HepG2 (cell line): ENCODE measurements around the gene HLA-DMB. TPM values are rescaled to one million over a fixed set of nuclear protein-coding genes. Genes with fewer than 3 reads are reported as not detected.

Experiments
- ATAC-seq: fragments of 200-7000 bp; cut with Tn5 transposase; 3 replicates; pipeline ENCODE4 v1.9.1; 2020; ENCODE audit warnings: mild to moderate bottlenecking, moderate library complexity
- BruUV-seq: library from RNA; stranded (reverse); fragments of 400-500 nt; replicated peaks from 2 replicates; lab custom pipeline; 2021; lab: Mats Ljungman, UMichigan
- CTCF ChIA-PET: fragments of 300-600 bp; formaldehyde crosslinking; extraction: SDS; loops from one replicate; lab custom pipeline; 2021; ENCODE audit warnings: low total read pairs, inconsistent platforms, low intra/inter-chr PET ratio; lab: Yijun Ruan, JAX
- POLR2A ChIA-PET: fragments of 350-600 bp; sonication (Branson Sonifier 250); formaldehyde crosslinking; loops from one replicate; lab custom pipeline; 2020; ENCODE audit warnings: antibody characterized with exemption, inconsistent platforms; lab: Yijun Ruan, JAX
- DNase-seq: peaks from one replicate; pipeline ENCODE4 v3.0.0-alpha.2; 2015; ENCODE audit warnings: low spot score
- FAIRE-seq: peaks from 3 replicates; lab custom pipeline; 2011; peaks lifted over from hg19 to GRCh38; lab: Jason Lieb, UNC
- H2AFZ ChIP-seq: one replicate; pipeline ENCODE4 v1.6.1; 2011; ENCODE audit warnings: low read length, inconsistent platforms
- H3K27ac ChIP-seq: fragments of 300-600 bp; 3 replicates; pipeline ENCODE4 v1.8.0; 2011; ENCODE audit warnings: mixed run types, mild to moderate bottlenecking, mixed read lengths, low read length, inconsistent platforms; ENCODE audit not compliant: insufficient read depth; ENCODE audit errors: extremely low read length
- H3K27me3 ChIP-seq, 2 experiments: fragments of 200-600 bp in 1 of 2; 2 replicates in 1 of 2; 3 replicates in 1 of 2; pipeline versions ENCODE4 v1.6.0 to v1.8.0; 2011; ENCODE audit warnings: low read length in 2 of 2, mild to moderate bottlenecking in 2 of 2, moderate library complexity in 2 of 2, inconsistent platforms in 1 of 2; ENCODE audit not compliant: insufficient read depth in 2 of 2, control insufficient read depth in 1 of 2
- H3K36me3 ChIP-seq, 2 experiments: fragments of 200-600 bp in 1 of 2; replicated peaks in 1 of 2; 2 replicates in 1 of 2; 3 replicates in 1 of 2; pipeline versions ENCODE4 v1.5.1 to v1.8.0; 2011; ENCODE audit warnings: low read length in 2 of 2, inconsistent platforms in 1 of 2; ENCODE audit not compliant: insufficient read depth in 2 of 2, control insufficient read depth in 1 of 2
- H3K4me1 ChIP-seq: 2 replicates; pipeline ENCODE4 v1.5.1; 2012; ENCODE audit warnings: low read length, inconsistent platforms; ENCODE audit not compliant: insufficient read depth
- H3K4me2 ChIP-seq: 2 replicates; pipeline ENCODE4 v1.6.0; 2011; ENCODE audit warnings: low read depth, low read length, inconsistent platforms
- H3K4me3 ChIP-seq, 3 experiments: fragments of 200-600 bp in 1 of 3; sonication (generic), shearing (Covaris generic) in 1 of 3; replicated peaks in 1 of 3; 2 replicates each; pipeline ENCODE4 v1.5.1; 2011 to 2016; ENCODE audit warnings: low read length in 3 of 3, inconsistent platforms in 2 of 3, low read depth in 2 of 3, mild to moderate bottlenecking in 2 of 3, control low read depth in 1 of 3, mixed read lengths in 1 of 3; ENCODE audit not compliant: insufficient read depth in 1 of 3
- H3K79me2 ChIP-seq: one replicate; pipeline ENCODE4 v1.6.1; 2011; ENCODE audit warnings: low read length, inconsistent platforms; ENCODE audit not compliant: insufficient read depth
- H3K9ac ChIP-seq: 2 replicates; pipeline ENCODE4 v1.6.0; 2011; ENCODE audit warnings: mild to moderate bottlenecking, low read depth, low read length, inconsistent platforms; ENCODE audit not compliant: insufficient read depth
- H3K9me3 ChIP-seq: 2 replicates; pipeline ENCODE4 v1.5.1; 2012; ENCODE audit warnings: mild to moderate bottlenecking, low read length
- H4K20me1 ChIP-seq: 2 replicates; pipeline ENCODE4 v1.6.0; 2011; ENCODE audit warnings: inconsistent platforms, mild to moderate bottlenecking, low read length, moderate library complexity; ENCODE audit not compliant: insufficient read depth
- ARNT ChIP-seq: fragments of 450-650 bp; IDR thresholded peaks from 2 replicates; pipeline ENCODE4 v1.6.1; 2017
- MAFF ChIP-seq: IDR thresholded peaks from 2 replicates; pipeline ENCODE4 v1.6.1; 2011; ENCODE audit warnings: low read depth, low read length, improper control_type of control experiment
- MAFK ChIP-seq, 2 experiments: IDR thresholded peaks in 1 of 2; conservative IDR thresholded peaks in 1 of 2; 2 replicates each; pipeline ENCODE4 v1.6.1; 2011; ENCODE audit warnings: improper control_type of control experiment in 2 of 2, low read length in 2 of 2
- SMC3 ChIP-seq: IDR thresholded peaks from 2 replicates; pipeline ENCODE4 v1.6.1; 2011; ENCODE audit warnings: low read length, improper control_type of control experiment
- SNRNP70 ChIP-seq: fragments of 200-400 bp; formaldehyde crosslinking; IDR thresholded peaks from 2 replicates; pipeline ENCODE4 v1.6.1; 2017; ENCODE audit warnings: mild to moderate bottlenecking, low read depth, low read length, moderate library complexity
- YY1 ChIP-seq: IDR thresholded peaks from 2 replicates; pipeline ENCODE4 v1.6.1; 2011; ENCODE audit warnings: low read length, low read depth, moderate library complexity, mild to moderate bottlenecking; ENCODE audit not compliant: insufficient read depth, insufficient replicate concordance
- ZBTB21 ChIP-seq: sonication (generic); formaldehyde crosslinking; IDR thresholded peaks from 2 replicates; pipeline ENCODE4 v1.4.0; 2020; ENCODE audit warnings: missing genetic modification reagents
- ZNF354B ChIP-seq: sonication (generic); formaldehyde crosslinking; IDR thresholded peaks from 2 replicates; pipeline ENCODE4 v1.8.0; 2022; ENCODE audit warnings: mild to moderate bottlenecking, missing genetic modification reagents
- ZNF510 ChIP-seq: sonication (generic); formaldehyde crosslinking; IDR thresholded peaks from 2 replicates; pipeline ENCODE4 v1.4.0; 2020; ENCODE audit warnings: low read depth, mild to moderate bottlenecking, missing genetic modification reagents
- WGBS: methylation state at CpG from one replicate; pipeline ENCODE4 v1.1.6; 2017; ENCODE audit warnings: low lambda C conversion rate; 5-methylcytosine and 5-hydroxymethylcytosine counted together
- in situ Hi-C: cut with HindIII; loops from 2 replicates; pipeline ENCODE4 v1.10.0; 2017; ENCODE audit warnings: low pct_unique_long_range_greater_than_20kb; ENCODE audit not compliant: extremely low pct_ligation_motif_present
- intact Hi-C: fragments of 100-400 bp; cut with micrococcal nuclease; formaldehyde crosslinking; loops from one replicate; pipeline ENCODE4 v1.10.0; 2022; ENCODE audit not compliant: unreplicated experiment
- polyA plus RNA-seq, 8 experiments: library from polyadenylated mRNA; depleted of rRNA in 3 of 8; stranded (reverse) in 7 of 8; unstranded in 1 of 8; fragments of >200 nt; fragmentation: Illumina TruSeq in 4 of 8; extraction: Trizol in 4 of 8; gene quantifications; 2 replicates each; pipeline versions ENCODE4 v1.2.1 to v1.2.3, GENCODE V29; 2011 to 2016; ENCODE audit warnings: low read depth in 4 of 8, missing spikeins in 1 of 8, mixed read lengths in 1 of 8; ENCODE audit not compliant: insufficient read depth in 1 of 8
- total RNA-seq, 5 experiments: library from RNA; depleted of rRNA; stranded (reverse); fragments of >200 nt; fragmentation: Illumina TruSeq; extraction: Trizol; gene quantifications; 2 replicates each; pipeline ENCODE4 v1.2.3, GENCODE V29; 2016; ENCODE audit warnings: low read depth in 1 of 5
- TF ChIP-seq, protein P1 (sequence below): sonication (generic); formaldehyde crosslinking; IDR thresholded peaks from 2 replicates; pipeline ENCODE4 v1.5.0; 2020; ENCODE audit warnings: mild to moderate bottlenecking, missing genetic modification reagents, moderate library complexity
- TF ChIP-seq, protein P2 (sequence below), 2 experiments: sonication (generic) in 1 of 2; formaldehyde crosslinking in 1 of 2; IDR thresholded peaks; 2 replicates each; pipeline versions ENCODE4 v1.4.0 to v1.6.1; 2018 to 2020; ENCODE audit warnings: missing genetic modification reagents in 2 of 2, borderline replicate concordance in 1 of 2, low read depth in 1 of 2, mild to moderate bottlenecking in 1 of 2, missing biosample characterization in 1 of 2

Gene HLA-DMB
- total and polyA plus RNA-seq, 2 of the 13 experiments (the other 11 are each of a cell fraction or from before 2014, with no cell fraction given): not detected

DNA sequence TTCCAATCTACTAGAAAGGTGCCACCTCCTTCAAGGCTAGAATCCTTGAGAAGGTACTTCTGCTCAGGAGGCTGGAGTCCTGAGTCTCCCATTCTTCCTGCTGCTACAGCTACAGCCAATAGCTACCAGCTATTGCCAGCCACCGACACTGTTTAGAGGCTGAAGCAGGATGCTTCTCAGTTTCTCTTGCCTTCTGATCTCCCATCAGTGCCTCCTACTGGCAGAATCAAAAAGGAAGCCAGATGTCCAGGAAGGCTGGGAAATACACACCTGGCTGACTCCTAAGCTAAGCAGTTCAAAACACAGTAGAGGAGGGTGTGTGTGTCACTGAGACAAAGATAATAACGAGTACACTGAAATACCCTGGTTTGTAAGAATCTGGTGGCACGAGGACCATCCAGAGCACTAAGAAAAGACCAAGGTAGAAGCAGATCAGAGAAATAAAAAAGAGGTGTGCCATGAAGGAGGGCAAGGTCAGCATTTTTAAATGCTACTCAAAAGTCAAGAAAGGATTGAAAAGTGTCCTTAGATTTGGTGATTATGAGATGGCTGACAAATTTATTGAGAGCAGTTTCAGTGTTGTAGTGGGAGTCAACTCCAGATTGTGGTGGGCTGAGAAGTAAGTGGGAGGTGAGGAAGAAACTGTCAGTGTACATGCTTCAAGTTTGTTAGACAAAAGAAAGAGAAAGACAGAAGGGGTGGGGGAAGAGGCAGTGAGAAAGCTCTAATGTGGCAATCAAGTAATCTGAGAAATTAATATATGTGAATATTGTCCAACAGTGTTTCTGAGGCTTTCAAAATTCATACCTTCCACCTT is 14.4 kb upstream of the HLA-DMB start:
- BruUV-seq: no TSS peak
- DNase-seq (peak; percentile 39), FAIRE-seq (no peak), ATAC-seq (peak; percentile 40)
- intact Hi-C loops (no loop called here), in situ Hi-C loops (loop anchor here (25.0 kb wide), 1 partner anchor 1043 kb away; the partner anchor contains the start of gene ZBTB12)
- ChIA-PET POLR2A (interaction anchor here (3.2 to 8.9 kb wide), 2 partner anchors 17 to 61 kb away, joined by 14 to 202 read pairs; partner anchors contain the start of gene BRD2), CTCF (no interaction called here)
- Histone ChIP-seq H4K20me1 (no peaks in the 10 kb centered on the region), H3K79me2 (no peaks in the 10 kb centered on the region), H3K27ac (no peak overlapping the region), H3K4me3 (no peak overlapping the region), H3K9ac (no peak overlapping the region), H2AFZ (no peak overlapping the region), H3K9me3 (no peaks in the 10 kb centered on the region), H3K4me2 (no peak overlapping the region), H3K27me3 (peaks cover under 1 to 1% of the 10 kb centered on the region in 2 experiments; a peak in 2 of 5 replicates), H3K36me3 (no peaks in the 10 kb centered on the region), H3K4me1 (peaks cover 12% of the 10 kb centered on the region)
- WGBS: 2% methylated on average over 3 of the region's 3 CpGs
- TF ChIP-seq ZNF354B (CRISPR knock-in tag) (no peak), SNRNP70 (no peak), YY1 (no peak), MAFF (peak; percentile 82), ARNT (no peak), MAFK (conservative IDR thresholded peaks at IDR 0.05 in 1 of 2, IDR thresholded peaks at IDR 0.05 in 1 of 2; ENCODE audit: low read length in 2 of 2) (peak; percentile 79 to 85), SMC3 (peak; percentile 31; the same call in 1 of the 2 replicates), ZNF510 (CRISPR knock-in tag) (0 out of 2 replicates have a peak, but pooled peaks have one; percentile 33), ZBTB21 (no peak)
- TF ChIP-seq, protein P1, sequence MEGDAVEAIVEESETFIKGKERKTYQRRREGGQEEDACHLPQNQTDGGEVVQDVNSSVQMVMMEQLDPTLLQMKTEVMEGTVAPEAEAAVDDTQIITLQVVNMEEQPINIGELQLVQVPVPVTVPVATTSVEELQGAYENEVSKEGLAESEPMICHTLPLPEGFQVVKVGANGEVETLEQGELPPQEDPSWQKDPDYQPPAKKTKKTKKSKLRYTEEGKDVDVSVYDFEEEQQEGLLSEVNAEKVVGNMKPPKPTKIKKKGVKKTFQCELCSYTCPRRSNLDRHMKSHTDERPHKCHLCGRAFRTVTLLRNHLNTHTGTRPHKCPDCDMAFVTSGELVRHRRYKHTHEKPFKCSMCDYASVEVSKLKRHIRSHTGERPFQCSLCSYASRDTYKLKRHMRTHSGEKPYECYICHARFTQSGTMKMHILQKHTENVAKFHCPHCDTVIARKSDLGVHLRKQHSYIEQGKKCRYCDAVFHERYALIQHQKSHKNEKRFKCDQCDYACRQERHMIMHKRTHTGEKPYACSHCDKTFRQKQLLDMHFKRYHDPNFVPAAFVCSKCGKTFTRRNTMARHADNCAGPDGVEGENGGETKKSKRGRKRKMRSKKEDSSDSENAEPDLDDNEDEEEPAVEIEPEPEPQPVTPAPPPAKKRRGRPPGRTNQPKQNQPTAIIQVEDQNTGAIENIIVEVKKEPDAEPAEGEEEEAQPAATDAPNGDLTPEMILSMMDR (CRISPR knock-in tag): peak; percentile 44
- TF ChIP-seq, protein P2, sequence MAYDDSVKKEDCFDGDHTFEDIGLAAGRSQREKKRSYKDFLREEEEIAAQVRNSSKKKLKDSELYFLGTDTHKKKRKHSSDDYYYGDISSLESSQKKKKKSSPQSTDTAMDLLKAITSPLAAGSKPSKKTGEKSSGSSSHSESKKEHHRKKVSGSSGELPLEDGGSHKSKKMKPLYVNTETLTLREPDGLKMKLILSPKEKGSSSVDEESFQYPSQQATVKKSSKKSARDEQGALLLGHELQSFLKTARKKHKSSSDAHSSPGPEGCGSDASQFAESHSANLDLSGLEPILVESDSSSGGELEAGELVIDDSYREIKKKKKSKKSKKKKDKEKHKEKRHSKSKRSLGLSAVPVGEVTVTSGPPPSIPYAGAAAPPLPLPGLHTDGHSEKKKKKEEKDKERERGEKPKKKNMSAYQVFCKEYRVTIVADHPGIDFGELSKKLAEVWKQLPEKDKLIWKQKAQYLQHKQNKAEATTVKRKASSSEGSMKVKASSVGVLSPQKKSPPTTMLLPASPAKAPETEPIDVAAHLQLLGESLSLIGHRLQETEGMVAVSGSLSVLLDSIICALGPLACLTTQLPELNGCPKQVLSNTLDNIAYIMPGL (CRISPR knock-in tag; IDR thresholded peaks at IDR 0.05; ENCODE audit: borderline replicate concordance in 1 of 2, low read depth in 1 of 2): 0 out of 4 replicates have a peak, but pooled peaks of 1 of the 2 experiments have one; percentile 18
